Endometrial microvascular endothelial cells (primary cell): ENCODE data around the gene CEACAM16. TPM values are rescaled to one million over a fixed set of nuclear protein-coding genes. Genes with fewer than 3 reads are reported as not detected.
"Not testable (repeated sequence)": the region's sequence is repeated elsewhere in the genome, so short reads cannot be mapped to it uniquely, and the experiment has no call there.

Source experiments
- in situ Hi-C: cut with HindIII; loops from 2 replicates; pipeline ENCODE4 v1.10.0; 2017; ENCODE audit warnings: low sequenced_read_pairs, low pct_unique_long_range_greater_than_20kb; ENCODE audit errors: inconsistent ontology term
- total RNA-seq: library from RNA; depleted of rRNA; stranded (reverse); fragments of >200 nt; gene quantifications from one replicate; pipeline ENCODE4 v1.2.3, GENCODE V29; 2015; ENCODE audit errors: inconsistent ontology term

CEACAM16 gene, protein sequence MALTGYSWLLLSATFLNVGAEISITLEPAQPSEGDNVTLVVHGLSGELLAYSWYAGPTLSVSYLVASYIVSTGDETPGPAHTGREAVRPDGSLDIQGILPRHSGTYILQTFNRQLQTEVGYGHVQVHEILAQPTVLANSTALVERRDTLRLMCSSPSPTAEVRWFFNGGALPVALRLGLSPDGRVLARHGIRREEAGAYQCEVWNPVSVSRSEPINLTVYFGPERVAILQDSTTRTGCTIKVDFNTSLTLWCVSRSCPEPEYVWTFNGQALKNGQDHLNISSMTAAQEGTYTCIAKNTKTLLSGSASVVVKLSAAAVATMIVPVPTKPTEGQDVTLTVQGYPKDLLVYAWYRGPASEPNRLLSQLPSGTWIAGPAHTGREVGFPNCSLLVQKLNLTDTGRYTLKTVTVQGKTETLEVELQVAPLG
- total RNA-seq, result not detected

DNA sequence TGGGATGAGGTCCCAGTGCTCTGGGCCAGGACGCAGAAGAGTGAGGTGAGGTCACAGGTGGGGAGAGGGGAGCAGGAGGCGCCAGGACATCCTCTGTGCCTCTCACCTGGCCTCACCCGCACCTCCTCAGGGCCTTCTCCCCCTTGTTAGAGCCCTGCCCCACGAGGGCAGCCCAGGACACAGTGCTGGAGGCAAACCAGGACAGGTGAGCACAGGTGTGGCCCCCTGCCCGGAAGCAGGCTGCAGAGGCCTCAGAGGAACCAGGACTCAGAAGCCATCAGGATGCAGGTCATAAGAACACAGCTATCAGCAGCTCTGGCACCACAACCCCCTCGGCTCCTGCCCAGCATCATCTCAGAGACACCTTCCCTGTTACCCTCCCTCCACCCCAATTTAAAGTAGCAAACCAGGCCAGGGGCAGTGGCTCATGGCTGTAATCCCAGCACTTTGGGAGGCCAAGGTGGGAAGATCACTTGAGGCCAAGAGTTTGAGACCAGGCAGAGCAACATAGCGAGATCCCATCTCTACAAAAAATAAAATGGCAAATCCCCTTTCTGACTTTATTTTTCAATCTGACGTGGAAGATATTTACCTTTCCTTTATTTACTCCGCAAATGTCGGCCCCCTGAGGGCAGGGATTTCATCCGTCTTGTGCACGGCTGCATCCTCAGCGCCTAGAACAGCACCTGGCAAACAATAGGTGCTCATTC is at the start of gene CEACAM16:
CEACAM16 (plus strand) TSS at position 660 of the 710 bp plus-strand sequence. CDS start 2,306 bp downstream, outside the sequence.
- in situ Hi-C loops, result no loop called here

DNA sequence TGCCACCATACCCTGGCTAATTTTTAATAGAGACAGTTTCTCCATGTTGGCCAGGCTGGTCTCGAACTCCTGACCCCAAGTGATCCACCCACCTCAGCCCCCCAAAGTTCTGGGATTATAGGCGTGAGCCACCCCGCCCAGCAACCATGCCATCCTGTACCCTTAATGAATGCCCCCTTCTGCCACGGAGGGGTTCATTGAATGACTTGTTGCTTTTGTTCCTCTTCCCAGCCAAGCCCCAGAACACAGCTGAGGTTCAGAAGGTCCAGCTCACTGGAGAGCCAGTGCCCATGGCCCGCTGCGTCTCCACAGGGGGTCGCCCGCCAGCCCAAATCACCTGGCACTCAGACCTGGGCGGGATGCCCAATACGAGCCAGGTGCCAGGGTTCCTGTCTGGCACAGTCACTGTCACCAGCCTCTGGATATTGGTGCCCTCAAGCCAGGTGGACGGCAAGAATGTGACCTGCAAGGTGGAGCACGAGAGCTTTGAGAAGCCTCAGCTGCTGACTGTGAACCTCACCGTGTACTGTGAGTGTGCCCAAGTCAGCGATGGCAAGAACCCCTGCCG is 49.3 kb upstream of the CEACAM16 start:
- in situ Hi-C loops, result no loop called here

GRCh38 chr19:44653343-44653742 is 45.6 kb upstream of the CEACAM16 start:
- in situ Hi-C loops, result no loop called here

- in situ Hi-C loops, result no loop called here
These were observed 44.8 kb upstream of the CEACAM16 start for GRCh38 chr19:44653977-44654774.

DNA sequence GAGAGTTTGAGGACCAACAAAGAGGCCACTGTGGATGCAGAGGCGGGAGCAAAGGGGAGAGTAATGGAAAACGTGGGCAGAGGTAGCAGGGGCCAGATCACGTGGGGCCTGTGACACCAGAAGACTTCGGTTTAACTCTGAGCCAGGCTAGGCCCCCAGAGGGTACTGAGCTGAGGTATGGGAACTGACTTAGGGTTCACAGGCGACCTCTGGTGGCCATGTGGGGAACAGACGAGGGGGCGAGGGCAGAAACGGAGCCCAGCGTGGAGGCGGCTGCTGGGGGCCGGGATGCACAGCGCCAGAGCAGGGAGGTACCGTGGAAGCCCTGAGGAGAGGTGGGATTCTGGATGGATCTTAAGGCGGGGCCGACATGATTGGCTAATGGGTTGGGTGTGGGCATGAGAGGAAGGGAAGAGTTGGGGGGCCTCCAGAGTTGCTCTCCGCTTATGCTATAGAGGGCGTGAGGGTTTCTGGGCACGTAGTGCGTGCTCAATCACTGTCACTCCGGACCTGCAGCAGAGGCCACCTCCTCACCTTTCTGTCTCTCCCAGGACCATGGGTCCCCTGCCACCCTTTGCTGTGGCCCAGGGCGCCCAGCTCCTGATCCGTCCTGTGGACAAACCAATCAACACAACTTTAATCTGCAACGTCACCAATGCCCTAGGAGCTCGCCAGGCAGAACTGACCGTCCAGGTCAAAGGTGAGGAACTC is 41.6 kb upstream of the CEACAM16 start:
- in situ Hi-C loops, result no loop called here

- in situ Hi-C loops, result no loop called here
These were observed 40.8 kb upstream of the CEACAM16 start for GRCh38 chr19:44658069-44658733.

DNA sequence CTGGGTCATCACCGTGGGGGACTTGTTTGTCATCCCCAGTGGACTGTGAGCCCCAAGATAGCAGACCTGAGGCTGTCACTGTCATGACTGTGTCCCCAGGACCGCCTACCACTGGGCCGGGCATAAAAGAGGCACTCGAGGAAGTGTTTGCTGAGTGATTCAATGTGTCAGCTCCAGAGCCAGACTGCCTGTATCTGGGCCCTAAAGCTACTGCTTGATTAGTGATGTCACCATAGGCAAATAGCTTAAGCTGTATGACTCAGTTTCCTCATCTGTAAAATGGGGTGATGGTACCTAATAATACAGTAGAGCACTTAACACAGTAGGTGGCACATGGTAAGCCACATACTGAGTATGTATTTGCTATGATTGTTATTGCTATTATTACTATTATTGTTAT is 38.9 kb upstream of the CEACAM16 start:
- in situ Hi-C loops, result no loop called here

DNA sequence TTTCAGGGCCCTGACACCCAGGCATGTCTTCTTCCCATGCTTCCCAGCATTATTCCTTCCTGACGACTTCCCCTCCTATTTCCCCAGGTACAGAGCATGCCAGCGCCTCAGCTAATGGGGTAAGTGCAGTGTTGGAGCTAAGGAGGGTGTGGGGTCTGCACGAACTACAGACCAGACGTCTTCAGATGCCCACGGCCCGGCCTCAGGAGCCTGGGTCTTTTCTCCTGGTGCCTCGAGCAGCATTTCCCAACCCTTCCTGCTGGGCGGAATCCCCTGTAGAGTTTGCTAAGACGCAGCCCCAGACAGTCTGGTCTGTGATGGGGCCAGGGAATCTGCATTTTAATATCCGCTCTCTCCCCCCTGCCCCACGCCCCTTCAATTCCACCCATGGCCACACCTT is 37.7 kb upstream of the CEACAM16 start:
- in situ Hi-C loops, result no loop called here

GRCh38 chr19:44661904-44662303 is 37.0 kb upstream of the CEACAM16 start:
- in situ Hi-C loops, result no loop called here

GRCh38 chr19:44662691-44663385 is 36.1 kb upstream of the CEACAM16 start:
- in situ Hi-C loops, result no loop called here

GRCh38 chr19:44663996-44664395 is 35.0 kb upstream of the CEACAM16 start:
- in situ Hi-C loops, result no loop called here

DNA sequence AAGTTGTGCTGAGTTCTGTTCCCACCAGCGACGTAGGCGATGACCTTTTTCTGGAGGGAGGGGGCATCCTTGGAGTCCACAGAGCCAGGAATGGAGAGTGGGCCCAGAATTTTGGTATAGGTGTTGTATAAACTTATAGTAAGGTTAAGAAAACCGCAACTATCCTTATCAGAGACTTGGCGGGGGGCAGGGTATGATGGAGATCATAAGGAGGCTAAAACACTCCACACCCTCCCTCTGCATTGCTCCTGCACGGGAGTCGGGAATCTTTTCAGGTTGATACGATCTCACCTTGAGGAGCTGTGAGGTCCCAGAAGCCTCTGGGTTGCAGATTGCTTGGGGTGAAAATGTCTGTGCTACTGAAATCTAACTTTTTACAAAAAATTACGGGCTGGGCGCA is 34.0 kb upstream of the CEACAM16 start:
- in situ Hi-C loops, result no loop called here

DNA sequence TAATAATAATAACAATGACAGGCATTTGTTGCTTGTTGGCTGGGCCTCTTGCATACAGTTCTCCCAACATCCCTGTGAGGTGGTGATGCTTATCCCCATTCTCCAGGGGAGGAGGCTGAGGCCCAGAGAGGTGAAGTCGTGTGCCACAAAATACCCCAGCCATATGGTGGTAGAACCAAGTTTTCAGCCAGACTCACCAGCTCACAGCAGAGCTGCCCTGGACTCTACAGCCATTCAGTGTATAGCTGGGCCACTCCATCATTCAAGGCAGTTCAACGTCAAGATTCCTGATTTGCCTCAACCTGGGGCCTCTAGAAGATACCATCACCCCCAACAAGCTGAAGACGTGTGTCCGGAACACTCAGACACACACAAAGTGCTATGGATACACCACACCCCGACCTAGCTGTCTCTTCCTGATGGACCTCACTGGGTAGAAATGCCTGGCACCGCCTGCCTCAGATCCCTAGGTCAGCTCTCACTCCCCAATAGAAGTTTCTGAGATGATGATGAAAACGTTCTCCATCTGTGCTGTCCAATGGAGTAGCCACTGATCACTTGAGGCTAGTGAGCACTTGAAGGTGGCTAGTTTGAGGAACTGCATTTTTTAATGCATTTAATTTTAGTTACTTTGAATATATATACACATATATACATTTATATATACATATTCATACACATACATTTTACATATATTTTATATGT is 31.9 kb upstream of the CEACAM16 start:
- in situ Hi-C loops, result no loop called here

- in situ Hi-C loops, result no loop called here
These were observed 29.8 kb upstream of the CEACAM16 start for GRCh38 chr19:44668985-44669764.

GRCh38 chr19:44670027-44670426 is 28.9 kb upstream of the CEACAM16 start:
- in situ Hi-C loops, result not testable (repeated sequence)

DNA sequence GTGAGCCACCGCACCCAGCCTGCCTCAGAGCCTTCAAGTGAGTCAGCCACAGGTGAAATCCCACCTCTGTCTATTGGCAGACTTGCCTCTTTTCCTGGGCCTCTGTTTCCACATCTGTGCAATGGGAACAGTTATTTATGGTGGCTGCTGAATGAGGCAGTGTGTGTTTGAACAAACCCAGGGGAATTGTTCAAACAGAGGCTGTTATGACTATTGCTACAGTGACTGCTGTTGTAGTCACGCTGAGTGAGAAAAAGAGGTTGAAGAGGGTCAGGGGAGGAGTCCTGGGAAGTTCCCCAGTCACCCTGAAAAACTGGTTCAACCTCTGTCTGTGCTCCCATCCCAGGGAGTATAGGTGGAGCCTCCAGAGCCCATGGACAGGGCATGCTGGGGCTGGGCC is 27.6 kb upstream of the CEACAM16 start, which contains the start of gene CEACAM19:
CEACAM19 (plus strand) TSS at position 83 of the 400 bp plus-strand sequence. CDS start 450 bp downstream, outside the sequence.
- in situ Hi-C loops, result no loop called here
